Measurements from ENCODE around the gene MCHR1. TPM values are rescaled to one million over a fixed set of nuclear protein-coding genes. Genes with fewer than 3 reads are reported as not detected.

MCHR1 gene
- total RNA-seq, 1 donor from 2014 or later = 0.19 TPM

GRCh38 chr22:40678493-40679248 is 613 bp upstream of the MCHR1 start:
- peak overlapping the region; percentile 30 for H3K4me3 Mint-ChIP-seq (ENCODE audit: low read depth)
- DNase-seq (ENCODE audit: low spot score, unreplicated experiment) = no peak
- H3K4me1 Mint-ChIP-seq (ENCODE audit: low read depth) = peaks cover 7% of the 10 kb centered on the region
- no peak for TF ChIP-seq CTCF (IDR thresholded peaks at IDR 0.05; ENCODE audit: unreplicated experiment)
- H3K9me3 Mint-ChIP-seq (ENCODE audit: low read depth) = no peaks in the 10 kb centered on the region
- H3K27me3 Mint-ChIP-seq = peaks cover 42% of the 10 kb centered on the region
- no peak overlapping the region for H3K27ac Mint-ChIP-seq
- H3K36me3 Mint-ChIP-seq (ENCODE audit: insufficient read depth) = no peaks in the 10 kb centered on the region

GRCh38 chr22:40679964-40680818 is 907 bp downstream of the MCHR1 start:
- H3K4me1 Mint-ChIP-seq (ENCODE audit: low read depth) = peaks cover 7% of the 10 kb centered on the region
- H3K36me3 Mint-ChIP-seq (ENCODE audit: insufficient read depth) = no peaks in the 10 kb centered on the region
- DNase-seq (ENCODE audit: low spot score, unreplicated experiment) = no peak
- H3K27ac Mint-ChIP-seq = no peak overlapping the region
- peaks cover 49% of the 10 kb centered on the region for H3K27me3 Mint-ChIP-seq
- no peaks in the 10 kb centered on the region for H3K9me3 Mint-ChIP-seq (ENCODE audit: low read depth)
- no peak overlapping the region for H3K4me3 Mint-ChIP-seq (ENCODE audit: low read depth)
- no peak for TF ChIP-seq CTCF (IDR thresholded peaks at IDR 0.05; ENCODE audit: unreplicated experiment)

GRCh38 chr22:40680819-40681183 is 1.5 kb downstream of the MCHR1 start:
- peaks cover 52% of the 10 kb centered on the region for H3K27me3 Mint-ChIP-seq
- no peaks in the 10 kb centered on the region for H3K9me3 Mint-ChIP-seq (ENCODE audit: low read depth)
- H3K4me3 Mint-ChIP-seq (ENCODE audit: low read depth) = no peak overlapping the region
- no peak for DNase-seq (ENCODE audit: low spot score, unreplicated experiment)
- H3K4me1 Mint-ChIP-seq (ENCODE audit: low read depth) = peaks cover 7% of the 10 kb centered on the region
- H3K36me3 Mint-ChIP-seq (ENCODE audit: insufficient read depth) = no peaks in the 10 kb centered on the region
- no peak overlapping the region for H3K27ac Mint-ChIP-seq
- no peak for TF ChIP-seq CTCF (IDR thresholded peaks at IDR 0.05; ENCODE audit: unreplicated experiment)

GRCh38 chr22:40681451-40681850 is 2.2 kb downstream of the MCHR1 start:
- no peak for TF ChIP-seq CTCF (IDR thresholded peaks at IDR 0.05; ENCODE audit: unreplicated experiment)
- Mint-ChIP-seq H3K9me3 (ENCODE audit: low read depth) (no peaks in the 10 kb centered on the region), H3K4me1 (ENCODE audit: low read depth) (peaks cover 7% of the 10 kb centered on the region), H3K4me3 (ENCODE audit: low read depth) (no peak overlapping the region), H3K27ac (no peak overlapping the region), H3K27me3 (peaks cover 54% of the 10 kb centered on the region), H3K36me3 (ENCODE audit: insufficient read depth) (no peaks in the 10 kb centered on the region)
- no peak for DNase-seq (ENCODE audit: low spot score, unreplicated experiment)

GRCh38 chr22:40684728-40685127 is 5.4 kb downstream of the MCHR1 start:
- no peak for TF ChIP-seq CTCF (IDR thresholded peaks at IDR 0.05; ENCODE audit: unreplicated experiment)
- Mint-ChIP-seq H3K27me3 (peaks cover 44% of the 10 kb centered on the region), H3K27ac (no peak overlapping the region), H3K4me3 (ENCODE audit: low read depth) (no peak overlapping the region), H3K36me3 (ENCODE audit: insufficient read depth) (no peaks in the 10 kb centered on the region), H3K4me1 (ENCODE audit: low read depth) (peaks cover 1% of the 10 kb centered on the region), H3K9me3 (ENCODE audit: low read depth) (no peaks in the 10 kb centered on the region)
- DNase-seq (ENCODE audit: low spot score, unreplicated experiment) = no peak

All from progenitor cell of endocrine pancreas (in vitro differentiated cells).